Measurements from ENCODE around the gene DDX10.
"Not testable (repeated sequence)": the region's sequence is repeated elsewhere in the genome, so short reads cannot be mapped to it uniquely, and the experiment has no call there.

The DDX10 gene

GRCh38 chr11:108724974-108725689 is 60.3 kb downstream of the DDX10 start:
- no peak for DNase-seq

GRCh38 chr11:108726077-108726800 is 61.4 kb downstream of the DDX10 start:
- DNase-seq: no peak

- DNase-seq: no peak
These were observed 62.8 kb downstream of the DDX10 start for GRCh38 chr11:108727665-108728064.

- DNase-seq: no peak
These were observed 64.5 kb downstream of the DDX10 start for GRCh38 chr11:108729227-108729871.

- DNase-seq: peak; percentile 95
These were observed 67.5 kb downstream of the DDX10 start for GRCh38 chr11:108732395-108732794.

GRCh38 chr11:108733479-108734116 is 68.7 kb downstream of the DDX10 start:
- DNase-seq: no peak

- DNase-seq: no peak
These were observed 69.4 kb downstream of the DDX10 start for GRCh38 chr11:108734283-108734682.

GRCh38 chr11:108734956-108735559 is 70.2 kb downstream of the DDX10 start:
- peak; percentile 18 for DNase-seq

- DNase-seq: not testable (repeated sequence)
These were observed 75.3 kb downstream of the DDX10 start for GRCh38 chr11:108740132-108740531.

GRCh38 chr11:108743851-108744250 is 79.0 kb downstream of the DDX10 start:
- DNase-seq: no peak

- DNase-seq: no peak
These were observed 84.1 kb downstream of the DDX10 start for GRCh38 chr11:108748968-108749367.

GRCh38 chr11:108751444-108751843 is 86.6 kb downstream of the DDX10 start:
- DNase-seq: no peak

GRCh38 chr11:108752297-108752751 is 87.5 kb downstream of the DDX10 start:
- no peak for DNase-seq

- DNase-seq: no peak
These were observed 90.2 kb downstream of the DDX10 start for GRCh38 chr11:108754901-108755625.

GRCh38 chr11:108757630-108758029 is 92.8 kb downstream of the DDX10 start:
- DNase-seq: no peak

- DNase-seq: no peak
These were observed 93.6 kb downstream of the DDX10 start for GRCh38 chr11:108758458-108758857.

- no peak for DNase-seq
These were observed 101.8 kb downstream of the DDX10 start for GRCh38 chr11:108766596-108767173.

GRCh38 chr11:108768370-108768769 is 103.5 kb downstream of the DDX10 start:
- no peak for DNase-seq

- no peak for DNase-seq
These were observed 104.1 kb downstream of the DDX10 start for GRCh38 chr11:108768964-108769363.

GRCh38 chr11:108774037-108774730 is 109.3 kb downstream of the DDX10 start:
- DNase-seq: no peak

- no peak for DNase-seq
These were observed 110.5 kb downstream of the DDX10 start for GRCh38 chr11:108775324-108775723.

Data from NCI-H1105 treated with DMSO at 0.1 percent for 48 hours (cell line).